D721Med (cell line): Measurements from ENCODE around the gene CYSRT1.

Experiments used
- DNase-seq: peaks from one replicate; pipeline ENCODE4 v3.0.0; 2011; ENCODE audit warnings: low spot score; ENCODE audit not compliant: insufficient read length
- FAIRE-seq: peaks from 2 replicates; lab custom pipeline; 2011; peaks lifted over from hg19 to GRCh38; lab: Jason Lieb, UNC
- TF ChIP-seq, protein P1 (sequence below): IDR thresholded peaks from 2 replicates; pipeline ENCODE4 v1.5.1; 2012; ENCODE audit warnings: mild to moderate bottlenecking, control low read depth; ENCODE audit not compliant: insufficient read depth; ENCODE audit errors: missing control alignments

Gene CYSRT1

DNA sequence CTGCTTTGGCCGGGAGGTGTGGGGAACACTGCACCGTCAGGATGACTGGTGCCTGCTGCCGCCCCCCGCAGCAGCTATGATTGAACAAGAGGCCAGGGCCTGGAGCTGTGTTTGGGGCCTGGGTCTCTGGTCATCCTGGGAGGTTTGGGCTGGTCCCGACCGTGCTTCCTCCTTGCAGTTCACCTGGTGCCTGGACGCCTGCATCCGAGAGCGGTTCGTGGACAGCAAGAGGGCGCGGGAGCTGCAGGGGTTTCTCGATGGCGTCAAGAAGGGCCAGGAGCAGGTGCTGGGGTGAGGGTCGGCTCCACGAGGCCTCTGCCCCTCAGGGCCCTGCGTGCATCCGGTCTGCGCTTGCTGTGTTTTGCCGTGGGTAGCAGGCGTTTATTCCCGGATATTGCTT is 39.1 kb downstream of the CYSRT1 start:
- no peak for FAIRE-seq
- TF ChIP-seq, protein P1, sequence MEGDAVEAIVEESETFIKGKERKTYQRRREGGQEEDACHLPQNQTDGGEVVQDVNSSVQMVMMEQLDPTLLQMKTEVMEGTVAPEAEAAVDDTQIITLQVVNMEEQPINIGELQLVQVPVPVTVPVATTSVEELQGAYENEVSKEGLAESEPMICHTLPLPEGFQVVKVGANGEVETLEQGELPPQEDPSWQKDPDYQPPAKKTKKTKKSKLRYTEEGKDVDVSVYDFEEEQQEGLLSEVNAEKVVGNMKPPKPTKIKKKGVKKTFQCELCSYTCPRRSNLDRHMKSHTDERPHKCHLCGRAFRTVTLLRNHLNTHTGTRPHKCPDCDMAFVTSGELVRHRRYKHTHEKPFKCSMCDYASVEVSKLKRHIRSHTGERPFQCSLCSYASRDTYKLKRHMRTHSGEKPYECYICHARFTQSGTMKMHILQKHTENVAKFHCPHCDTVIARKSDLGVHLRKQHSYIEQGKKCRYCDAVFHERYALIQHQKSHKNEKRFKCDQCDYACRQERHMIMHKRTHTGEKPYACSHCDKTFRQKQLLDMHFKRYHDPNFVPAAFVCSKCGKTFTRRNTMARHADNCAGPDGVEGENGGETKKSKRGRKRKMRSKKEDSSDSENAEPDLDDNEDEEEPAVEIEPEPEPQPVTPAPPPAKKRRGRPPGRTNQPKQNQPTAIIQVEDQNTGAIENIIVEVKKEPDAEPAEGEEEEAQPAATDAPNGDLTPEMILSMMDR = no peak
- no peak for DNase-seq

DNA sequence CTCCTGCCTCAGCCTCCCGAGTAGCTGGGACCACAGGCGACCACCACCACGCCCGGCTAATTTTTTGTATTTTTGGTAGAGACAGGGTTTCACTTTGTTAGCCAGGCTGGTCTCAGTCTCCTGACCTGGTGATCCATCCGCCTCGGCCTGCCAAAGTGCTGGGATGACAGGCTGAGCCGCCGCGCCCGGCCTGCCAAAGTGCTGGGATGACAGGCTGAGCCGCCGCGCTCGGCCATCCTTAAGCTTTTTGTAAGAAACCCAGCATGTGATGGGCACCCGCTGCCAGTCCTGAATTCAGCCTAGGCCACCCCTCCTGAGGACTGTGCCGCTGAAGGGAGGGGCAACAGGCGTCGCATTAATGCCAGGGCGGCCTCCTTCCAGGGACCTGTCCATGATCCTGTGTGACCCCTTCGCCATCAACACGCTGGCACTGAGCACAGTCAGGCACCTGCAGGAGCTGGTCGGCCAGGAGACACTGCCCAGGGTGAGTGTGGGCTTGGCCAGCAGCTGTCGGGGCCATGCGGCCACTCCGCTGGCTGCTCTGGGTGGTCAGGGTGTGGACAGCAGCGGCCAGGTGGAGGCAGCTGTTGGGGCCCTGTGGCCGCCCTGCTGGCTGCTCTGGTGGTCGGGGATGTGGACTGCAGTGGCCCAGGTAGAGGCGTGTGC is 40.7 kb downstream of the CYSRT1 start:
- TF ChIP-seq, protein P1 = no peak
- FAIRE-seq (no peak), DNase-seq (no peak)

DNA sequence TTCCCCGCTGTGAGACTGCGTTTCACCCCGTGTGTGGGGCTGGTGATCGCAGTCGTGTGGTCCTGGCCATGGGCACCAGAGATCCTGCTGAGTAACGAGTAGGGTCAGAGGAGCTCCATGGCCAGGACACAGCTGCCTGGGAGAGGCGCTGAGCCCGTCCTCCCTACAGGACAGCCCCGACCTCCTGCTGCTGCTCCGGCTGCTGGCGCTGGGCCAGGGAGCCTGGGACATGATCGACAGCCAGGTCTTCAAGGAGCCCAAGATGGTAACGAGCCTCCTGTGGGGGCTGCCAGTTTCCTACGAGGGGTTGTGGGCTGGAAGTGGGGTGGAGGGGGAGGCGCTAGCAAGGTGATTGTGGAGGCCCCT is 41.2 kb downstream of the CYSRT1 start:
- DNase-seq = no peak
- TF ChIP-seq, protein P1 = no peak
- FAIRE-seq = no peak

DNA sequence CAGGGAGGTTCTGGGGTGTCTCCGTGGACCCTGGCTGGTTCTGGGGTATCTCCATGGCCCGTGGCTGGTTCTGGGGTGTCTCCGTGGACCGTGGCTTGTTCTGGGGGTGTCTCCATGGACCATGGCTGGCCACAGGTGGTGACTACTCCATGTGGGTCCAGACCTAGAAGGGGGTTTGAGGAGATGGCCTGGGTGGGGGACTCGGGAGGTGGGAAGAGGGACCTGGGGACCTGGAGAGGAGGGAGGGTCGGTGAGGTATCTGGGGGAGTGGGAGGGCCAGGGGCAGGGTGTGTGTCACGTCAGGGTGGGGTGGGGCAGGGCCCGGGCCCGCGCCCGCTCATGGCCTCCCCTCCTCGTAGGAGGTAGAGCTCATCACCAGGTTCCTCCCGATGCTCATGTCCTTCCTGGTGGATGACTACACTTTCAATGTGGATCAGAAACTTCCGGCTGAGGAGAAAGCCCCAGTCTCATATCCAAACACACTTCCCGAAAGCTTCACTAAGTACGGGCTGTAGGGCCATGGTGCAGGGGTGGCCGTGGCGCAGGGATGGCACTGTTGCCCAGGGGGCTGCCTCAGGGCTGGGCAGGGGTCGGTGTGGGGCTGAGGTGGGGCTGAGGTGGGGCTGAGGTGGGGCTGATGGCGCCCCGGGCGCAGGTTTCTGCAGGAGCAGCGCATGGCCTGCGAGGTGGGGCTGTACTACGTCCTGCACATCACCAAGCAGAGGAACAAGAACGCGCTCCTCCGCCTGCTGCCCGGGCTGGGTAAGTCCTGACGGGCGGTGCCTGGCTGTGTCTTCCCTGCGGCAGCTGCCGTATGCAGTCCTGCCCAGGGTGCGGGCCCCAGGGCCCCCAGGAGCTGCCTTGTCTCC is 41.8 kb downstream of the CYSRT1 start:
- DNase-seq (no peak), FAIRE-seq (no peak)
- TF ChIP-seq, protein P1 = no peak

DNA sequence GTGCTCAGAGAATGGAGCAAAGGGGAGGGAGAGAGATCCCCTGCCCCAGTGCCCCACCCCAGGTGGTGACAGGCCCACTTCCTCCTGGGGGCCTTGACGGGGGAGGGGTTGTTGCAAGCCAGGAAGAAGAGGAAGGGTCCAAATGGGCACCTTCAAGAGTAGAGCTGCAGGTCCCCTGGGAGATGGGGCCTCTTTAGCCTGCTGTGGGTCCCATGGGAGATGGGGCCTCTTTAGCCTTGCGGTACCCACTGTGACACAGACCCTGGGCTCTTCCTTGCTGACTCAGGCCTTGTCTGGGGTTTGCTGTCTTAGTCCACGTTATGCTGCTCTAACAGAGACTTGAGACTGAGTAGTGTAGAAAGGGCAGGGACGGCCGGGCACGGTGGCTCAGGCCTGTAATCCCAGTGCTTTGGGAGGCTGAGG is 43.0 kb downstream of the CYSRT1 start:
- no peak for DNase-seq
- no peak for FAIRE-seq
- TF ChIP-seq, protein P1 = no peak

DNA sequence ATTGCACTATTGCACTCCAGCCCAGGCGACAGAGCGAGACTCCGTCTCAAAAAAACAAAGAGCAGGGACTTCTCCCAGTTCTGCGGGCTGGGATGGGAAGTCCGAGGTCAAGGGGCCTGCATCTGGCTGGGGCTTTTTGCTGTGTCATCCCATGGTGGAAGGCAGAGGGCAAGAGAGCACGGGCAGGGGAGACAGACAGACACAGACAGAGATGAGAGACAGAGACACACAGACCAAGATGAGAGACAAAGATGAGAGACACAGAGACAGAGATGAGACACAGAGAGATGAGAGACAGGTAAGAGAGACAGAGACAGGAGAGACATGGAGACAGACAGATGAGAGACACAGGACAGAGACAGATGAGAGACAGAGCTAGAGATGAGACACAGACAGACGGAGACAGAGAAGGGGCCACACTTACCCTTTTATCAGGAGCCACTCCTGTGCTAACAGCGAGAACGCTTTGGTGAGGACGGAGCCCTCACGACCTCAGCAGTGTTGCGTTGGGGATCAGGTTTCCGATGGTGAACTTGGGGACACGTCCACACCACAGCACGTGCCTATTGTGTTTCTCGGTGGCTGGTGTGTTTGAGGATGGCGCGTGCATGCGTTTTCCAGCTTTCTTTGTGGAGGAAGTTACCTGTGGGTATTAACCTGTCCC is 43.7 kb downstream of the CYSRT1 start:
- FAIRE-seq = no peak
- TF ChIP-seq, protein P1 = no peak
- no peak for DNase-seq
